Measurements from ENCODE around the gene LETMD1.

- no peak for TF ChIP-seq POLR2A (IDR thresholded peaks at IDR 0.05)
- no peak for TF ChIP-seq CTCF (IDR thresholded peaks at IDR 0.05)
- TF ChIP-seq POLR2AphosphoS5 (IDR thresholded peaks at IDR 0.05; ENCODE audit: insufficient read depth in 1 of 2, low read depth in 1 of 2): no peak
Measured at GRCh38 chr12:51070004-51070403, 21.9 kb downstream of the LETMD1 start.
